BJ (cell line): ENCODE results near the gene SRGAP3. TPM values are rescaled to one million over a fixed set of nuclear protein-coding genes. Genes with fewer than 3 reads are reported as not detected.

ENCODE experiments used
- CTCF ChIA-PET: fragments of 350-600 bp; formaldehyde crosslinking; extraction: SDS; loops from one replicate; lab custom pipeline; 2021; ENCODE audit warnings: antibody characterized with exemption, inconsistent platforms; lab: Yijun Ruan, JAX
- POLR2A ChIA-PET: fragments of 300-600 bp; sonication (Branson Sonifier 250); formaldehyde crosslinking; extraction: SDS; loops from one replicate; lab custom pipeline; 2021; ENCODE audit warnings: antibody characterized with exemption; lab: Charles Lee
- DNase-seq: peaks from one replicate; pipeline ENCODE4 v3.0.0-alpha.2; 2011; ENCODE audit warnings: low read depth
- H3K27me3 ChIP-seq: 2 replicates; pipeline ENCODE4 v1.6.0; 2011; ENCODE audit warnings: low read length; ENCODE audit not compliant: control insufficient read depth, insufficient read depth
- H3K36me3 ChIP-seq: 2 replicates; pipeline ENCODE4 v1.5.1; 2011; ENCODE audit warnings: low read length; ENCODE audit not compliant: control insufficient read depth, insufficient read depth
- H3K4me3 ChIP-seq: 2 replicates; pipeline ENCODE4 v1.5.1; 2011; ENCODE audit warnings: low read depth, mild to moderate bottlenecking, control low read depth, low read length
- polyA plus RNA-seq: library from polyadenylated mRNA; depleted of rRNA; stranded (reverse); fragments of >200 nt; gene quantifications from 2 replicates; pipeline ENCODE4 v1.2.3, GENCODE V29; 2011
- TF ChIP-seq, protein P1 (sequence below): IDR thresholded peaks from 2 replicates; pipeline ENCODE4 v1.5.1; 2011; ENCODE audit warnings: low read depth, mild to moderate bottlenecking, control low read depth, inconsistent platforms, low read length, moderate library complexity; ENCODE audit not compliant: insufficient read depth

SRGAP3 gene
- polyA plus RNA-seq, 1 experiment = 0.75 TPM

DNA sequence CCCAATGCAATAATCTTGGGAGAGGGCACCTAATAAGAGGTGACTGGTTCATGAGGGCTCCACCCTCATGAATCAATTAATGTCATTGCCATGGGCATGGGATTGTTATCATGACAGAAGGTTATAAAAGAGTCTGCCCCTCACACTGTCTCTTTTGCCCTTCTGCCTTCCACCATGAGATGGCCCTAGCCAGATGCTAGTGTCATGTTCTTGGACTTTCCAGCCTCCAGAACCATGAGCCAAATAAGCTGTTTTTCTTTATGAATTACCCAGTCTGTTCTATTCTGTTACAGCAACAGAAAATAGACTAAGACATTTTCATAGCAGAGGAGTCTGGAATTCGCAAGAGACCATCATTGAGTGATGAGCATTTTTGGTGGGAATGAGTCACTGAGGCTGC lies 270.2 kb downstream of the SRGAP3 start:
- peaks cover 8% of the 10 kb centered on the region for H3K27me3 ChIP-seq
- TF ChIP-seq, protein P1, sequence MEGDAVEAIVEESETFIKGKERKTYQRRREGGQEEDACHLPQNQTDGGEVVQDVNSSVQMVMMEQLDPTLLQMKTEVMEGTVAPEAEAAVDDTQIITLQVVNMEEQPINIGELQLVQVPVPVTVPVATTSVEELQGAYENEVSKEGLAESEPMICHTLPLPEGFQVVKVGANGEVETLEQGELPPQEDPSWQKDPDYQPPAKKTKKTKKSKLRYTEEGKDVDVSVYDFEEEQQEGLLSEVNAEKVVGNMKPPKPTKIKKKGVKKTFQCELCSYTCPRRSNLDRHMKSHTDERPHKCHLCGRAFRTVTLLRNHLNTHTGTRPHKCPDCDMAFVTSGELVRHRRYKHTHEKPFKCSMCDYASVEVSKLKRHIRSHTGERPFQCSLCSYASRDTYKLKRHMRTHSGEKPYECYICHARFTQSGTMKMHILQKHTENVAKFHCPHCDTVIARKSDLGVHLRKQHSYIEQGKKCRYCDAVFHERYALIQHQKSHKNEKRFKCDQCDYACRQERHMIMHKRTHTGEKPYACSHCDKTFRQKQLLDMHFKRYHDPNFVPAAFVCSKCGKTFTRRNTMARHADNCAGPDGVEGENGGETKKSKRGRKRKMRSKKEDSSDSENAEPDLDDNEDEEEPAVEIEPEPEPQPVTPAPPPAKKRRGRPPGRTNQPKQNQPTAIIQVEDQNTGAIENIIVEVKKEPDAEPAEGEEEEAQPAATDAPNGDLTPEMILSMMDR = no peak
- CTCF ChIA-PET = interaction anchor here (1.2 to 8.3 kb wide), 3 partner anchors 9 to 334 kb away, joined by 3 to 83 read pairs (median 3); no protein-coding TSS in a partner anchor
- DNase-seq = no peak
- POLR2A ChIA-PET = no interaction called here
- H3K4me3 ChIP-seq = no peak overlapping the region
- H3K36me3 ChIP-seq = no peaks in the 10 kb centered on the region

DNA sequence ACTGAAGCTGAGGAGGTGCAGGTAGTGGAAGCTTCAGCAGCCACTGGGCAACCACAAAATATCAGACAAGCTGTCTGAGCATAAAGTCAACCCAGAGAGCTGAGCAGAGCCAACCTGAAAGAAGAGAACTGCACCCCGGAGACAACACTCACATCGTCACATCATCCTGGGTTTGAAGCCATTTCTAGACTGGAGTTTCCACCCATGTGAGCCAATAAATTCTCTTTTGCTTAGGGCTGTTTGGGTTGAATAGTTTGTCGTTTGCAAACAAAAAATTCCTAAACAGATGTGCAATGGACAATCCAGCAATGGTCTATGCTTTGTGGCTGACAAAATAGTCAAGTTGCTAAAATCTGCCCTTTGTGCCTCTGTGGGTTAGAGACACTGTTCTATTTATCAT lies 270.9 kb downstream of the SRGAP3 start:
- Histone ChIP-seq H3K27me3 (peaks cover 8% of the 10 kb centered on the region), H3K36me3 (no peaks in the 10 kb centered on the region), H3K4me3 (no peak overlapping the region)
- ChIA-PET POLR2A (no interaction called here), CTCF (interaction anchor here (0.7 to 8.3 kb wide), 2 partner anchors 10 to 14 kb away, joined by 4 to 83 read pairs; no protein-coding TSS in a partner anchor)
- TF ChIP-seq, protein P1 = no peak
- no peak for DNase-seq

DNA sequence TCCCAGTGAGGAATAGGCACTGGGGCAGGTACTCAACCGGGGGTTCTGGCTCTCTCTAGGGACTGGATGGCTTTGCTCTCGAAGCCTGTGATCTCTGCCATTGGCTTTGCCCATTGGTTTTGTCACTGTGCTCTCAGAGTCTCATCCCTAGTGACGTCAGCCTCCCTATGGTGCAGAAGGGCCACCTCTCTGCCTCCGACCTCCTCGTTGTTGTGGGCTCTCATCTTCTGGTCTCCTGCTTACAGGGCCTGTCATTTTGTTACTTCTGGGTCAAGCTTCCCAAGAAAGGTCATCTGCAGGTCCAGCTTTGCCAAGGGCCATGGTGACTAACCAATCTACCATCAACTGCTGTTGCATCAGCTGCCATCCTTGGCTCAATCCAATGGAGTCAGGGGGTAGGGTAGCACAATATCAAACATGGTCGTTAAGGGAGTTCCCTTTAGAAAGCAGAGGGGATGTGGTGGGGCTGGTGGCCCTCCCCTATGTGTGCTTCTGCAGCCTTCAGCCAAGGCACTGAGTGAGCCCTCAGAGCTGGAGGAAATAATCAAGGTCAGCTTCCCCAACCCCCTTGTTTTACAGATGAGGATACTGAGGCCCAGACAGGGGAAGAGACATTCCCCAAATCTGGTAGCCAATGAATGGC lies 272.8 kb downstream of the SRGAP3 start:
- TF ChIP-seq, protein P1 = no peak

DNA sequence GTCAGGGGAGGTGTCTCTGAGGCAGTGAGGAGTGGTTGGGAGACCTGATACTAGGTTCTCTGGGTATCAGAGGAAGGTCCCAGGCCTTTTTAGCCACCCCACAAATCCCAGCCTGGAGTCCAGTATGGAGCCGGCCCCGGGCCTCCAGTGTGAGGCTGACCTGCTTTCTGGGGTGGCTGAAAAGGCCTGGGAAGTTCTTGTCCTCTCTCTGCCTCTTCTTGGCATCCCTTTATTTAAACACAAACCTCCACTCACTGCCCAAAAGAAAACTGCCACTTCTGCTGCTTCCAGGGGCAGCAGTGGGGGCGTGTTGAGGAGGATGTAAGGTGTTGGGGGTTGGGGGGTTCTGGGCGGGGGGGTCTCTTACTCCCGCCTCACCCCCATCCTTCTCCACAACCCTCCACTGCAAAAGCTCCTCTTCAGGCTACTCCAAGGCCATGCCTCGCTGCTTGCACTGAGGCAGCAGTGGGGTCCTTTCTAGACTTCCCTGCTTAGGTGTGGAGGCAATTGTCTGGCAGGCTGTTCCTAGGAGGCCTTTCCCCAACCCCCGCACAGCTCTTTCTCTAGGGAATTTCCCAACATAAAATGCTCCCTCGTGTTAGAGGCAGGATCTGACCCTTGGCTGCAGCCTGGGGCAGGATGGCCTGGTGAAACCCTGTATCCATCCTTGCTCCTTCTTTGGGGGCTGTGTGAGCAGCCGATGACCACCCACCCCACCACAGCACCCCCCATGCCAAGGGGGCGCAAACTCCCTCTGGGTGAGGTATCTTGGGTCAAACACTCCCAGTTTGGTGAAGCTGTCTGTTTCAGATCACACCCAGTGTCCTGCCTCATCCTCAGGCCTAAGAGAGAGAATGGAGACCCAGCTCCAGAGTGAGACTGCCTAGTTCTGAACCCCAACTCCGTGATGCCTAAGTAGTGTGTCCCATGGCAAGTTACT lies 274.1 kb downstream of the SRGAP3 start:
- ChIA-PET CTCF (interaction anchor here (0.7 to 8.3 kb wide), 7 partner anchors 12 to 327 kb away, joined by 3 to 83 read pairs (median 4); partner anchors contain the start of genes OXTR and RAD18), POLR2A (no interaction called here)
- TF ChIP-seq, protein P1 = no peak
- DNase-seq = no peak
- H3K36me3 ChIP-seq = no peaks in the 10 kb centered on the region
- peaks cover 3% of the 10 kb centered on the region; the same call in 1 of the 2 replicates for H3K27me3 ChIP-seq
- H3K4me3 ChIP-seq = no peak overlapping the region

More for the DNA sequence above, 272.8 kb downstream of the SRGAP3 start:
- H3K27me3 ChIP-seq = peaks cover 7% of the 10 kb centered on the region
- ChIA-PET CTCF (interaction anchor here (0.8 to 8.3 kb wide), 5 partner anchors 11 to 326 kb away, joined by 3 to 83 read pairs (median 6); no protein-coding TSS in a partner anchor), POLR2A (no interaction called here)
- no peak for DNase-seq
- H3K4me3 ChIP-seq = no peak overlapping the region
- H3K36me3 ChIP-seq = no peaks in the 10 kb centered on the region
